Endothelial cell of umbilical vein (primary cell): Measurements from ENCODE around the gene UBE4B.

Source experiments
- CTCF ChIP-seq, 2 donors: IDR thresholded peaks; 1 replicate in 1 of 2; 2 replicates in 1 of 2; pipeline ENCODE4 v1.5.1; 2011; ENCODE audit warnings: low read length in 2 of 2, mild to moderate bottlenecking in 2 of 2, moderate library complexity in 2 of 2, control low read depth in 1 of 2, inconsistent platforms in 1 of 2, low read depth in 1 of 2; ENCODE audit not compliant: insufficient read depth in 1 of 2; ENCODE audit errors: extremely low read depth in 1 of 2
- EZH2 ChIP-seq: IDR thresholded peaks from 2 replicates; pipeline ENCODE4 v1.6.1; 2012; ENCODE audit warnings: borderline replicate concordance, low read depth, mild to moderate bottlenecking, moderate library complexity, low read length, inconsistent platforms; ENCODE audit not compliant: severe bottlenecking
- FOS ChIP-seq: IDR thresholded peaks from 2 replicates; pipeline ENCODE4 v1.6.1; 2011; ENCODE audit warnings: mild to moderate bottlenecking, low read length, moderate library complexity, borderline replicate concordance; ENCODE audit not compliant: insufficient read depth
- JUN ChIP-seq: IDR thresholded peaks from 2 replicates; pipeline ENCODE4 v1.6.1; 2011; ENCODE audit warnings: borderline replicate concordance, low read depth; ENCODE audit not compliant: insufficient read length, insufficient read depth
- MAX ChIP-seq: IDR thresholded peaks from 2 replicates; pipeline ENCODE4 v1.6.1; 2011; ENCODE audit not compliant: insufficient read depth, insufficient read length
- POLR2A ChIP-seq: IDR thresholded peaks from 2 replicates; pipeline ENCODE4 v1.6.1; 2012; ENCODE audit warnings: low read depth, mild to moderate bottlenecking, control low read depth, low read length
- POLR2AphosphoS5 ChIP-seq: IDR thresholded peaks from 2 replicates; pipeline ENCODE4 v1.6.1; 2012; ENCODE audit warnings: low read depth, mild to moderate bottlenecking, control low read depth, low read length, moderate library complexity; ENCODE audit not compliant: insufficient read depth

- TF ChIP-seq CTCF (IDR thresholded peaks at IDR 0.05; ENCODE audit: extremely low read depth in 1 of 2, insufficient read depth in 1 of 2, low read depth in 1 of 2, low read length in 2 of 2) (no peak), MAX (no peak), POLR2A (no peak), POLR2AphosphoS5 (no peak), EZH2 (no peak), JUN (no peak), FOS (no peak)
These were observed 51.3 kb downstream of the UBE4B start for GRCh38 chr1:10084045-10084444.
